Choroid plexus epithelial cell (primary cell): ENCODE results near the gene HMOX2.

ENCODE experiments used
- DNase-seq: peaks from one replicate; pipeline ENCODE4 v3.0.0-alpha.2; 2010; ENCODE audit warnings: low read depth
- H3K4me3 ChIP-seq: 2 replicates; pipeline ENCODE4 v1.5.1; 2011; ENCODE audit warnings: low read depth, mild to moderate bottlenecking, control low read depth, low read length, moderate library complexity
- TF ChIP-seq, protein P1 (sequence below): conservative IDR thresholded peaks from 2 replicates; pipeline ENCODE4 v1.5.1; 2011; ENCODE audit warnings: low read depth, mild to moderate bottlenecking, control low read depth, inconsistent platforms, low read length, moderate library complexity

Gene HMOX2

DNA sequence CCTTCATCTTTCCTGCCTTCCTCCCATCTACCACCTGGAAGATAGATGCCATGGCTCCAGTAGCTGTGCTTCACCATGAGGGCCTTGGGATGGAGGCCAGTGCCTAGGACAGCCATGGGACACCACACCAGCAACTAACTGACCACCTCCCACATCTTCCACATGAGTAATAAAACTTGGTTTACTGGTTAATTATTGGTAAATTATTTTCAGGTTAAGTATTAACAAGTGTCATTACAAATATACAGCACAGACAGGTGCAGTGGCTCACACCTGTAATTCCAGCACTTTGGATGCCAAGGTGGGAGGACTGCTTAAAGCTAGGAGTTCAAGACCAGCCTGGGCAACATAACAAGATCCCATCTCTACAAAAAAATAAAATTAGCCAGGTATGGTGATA, 48.4 kb downstream of the HMOX2 start:
- TF ChIP-seq, protein P1, sequence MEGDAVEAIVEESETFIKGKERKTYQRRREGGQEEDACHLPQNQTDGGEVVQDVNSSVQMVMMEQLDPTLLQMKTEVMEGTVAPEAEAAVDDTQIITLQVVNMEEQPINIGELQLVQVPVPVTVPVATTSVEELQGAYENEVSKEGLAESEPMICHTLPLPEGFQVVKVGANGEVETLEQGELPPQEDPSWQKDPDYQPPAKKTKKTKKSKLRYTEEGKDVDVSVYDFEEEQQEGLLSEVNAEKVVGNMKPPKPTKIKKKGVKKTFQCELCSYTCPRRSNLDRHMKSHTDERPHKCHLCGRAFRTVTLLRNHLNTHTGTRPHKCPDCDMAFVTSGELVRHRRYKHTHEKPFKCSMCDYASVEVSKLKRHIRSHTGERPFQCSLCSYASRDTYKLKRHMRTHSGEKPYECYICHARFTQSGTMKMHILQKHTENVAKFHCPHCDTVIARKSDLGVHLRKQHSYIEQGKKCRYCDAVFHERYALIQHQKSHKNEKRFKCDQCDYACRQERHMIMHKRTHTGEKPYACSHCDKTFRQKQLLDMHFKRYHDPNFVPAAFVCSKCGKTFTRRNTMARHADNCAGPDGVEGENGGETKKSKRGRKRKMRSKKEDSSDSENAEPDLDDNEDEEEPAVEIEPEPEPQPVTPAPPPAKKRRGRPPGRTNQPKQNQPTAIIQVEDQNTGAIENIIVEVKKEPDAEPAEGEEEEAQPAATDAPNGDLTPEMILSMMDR = no peak
- no peak overlapping the region for H3K4me3 ChIP-seq
- no peak for DNase-seq

DNA sequence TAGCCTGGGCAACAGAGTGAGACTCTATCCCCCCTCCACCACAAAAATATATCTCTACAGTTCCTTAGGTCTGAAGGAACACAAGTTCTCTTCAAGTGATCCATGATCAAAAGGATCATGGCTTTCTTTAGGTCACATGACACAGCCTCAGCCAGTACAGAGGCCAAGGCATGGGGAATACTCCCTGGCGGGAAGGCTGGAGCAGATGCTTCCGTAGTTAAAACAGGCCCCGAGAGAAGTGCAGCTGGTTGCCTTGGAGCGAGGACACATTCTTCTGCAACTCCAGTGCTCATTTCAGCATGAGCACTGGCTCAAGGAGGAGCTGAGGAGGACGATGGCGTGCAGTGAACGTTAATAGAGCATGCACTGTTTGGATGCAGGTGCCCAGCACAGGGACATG, 48.9 kb downstream of the HMOX2 start:
- TF ChIP-seq, protein P1 = no peak
- no peak for DNase-seq
- no peak overlapping the region for H3K4me3 ChIP-seq

DNA sequence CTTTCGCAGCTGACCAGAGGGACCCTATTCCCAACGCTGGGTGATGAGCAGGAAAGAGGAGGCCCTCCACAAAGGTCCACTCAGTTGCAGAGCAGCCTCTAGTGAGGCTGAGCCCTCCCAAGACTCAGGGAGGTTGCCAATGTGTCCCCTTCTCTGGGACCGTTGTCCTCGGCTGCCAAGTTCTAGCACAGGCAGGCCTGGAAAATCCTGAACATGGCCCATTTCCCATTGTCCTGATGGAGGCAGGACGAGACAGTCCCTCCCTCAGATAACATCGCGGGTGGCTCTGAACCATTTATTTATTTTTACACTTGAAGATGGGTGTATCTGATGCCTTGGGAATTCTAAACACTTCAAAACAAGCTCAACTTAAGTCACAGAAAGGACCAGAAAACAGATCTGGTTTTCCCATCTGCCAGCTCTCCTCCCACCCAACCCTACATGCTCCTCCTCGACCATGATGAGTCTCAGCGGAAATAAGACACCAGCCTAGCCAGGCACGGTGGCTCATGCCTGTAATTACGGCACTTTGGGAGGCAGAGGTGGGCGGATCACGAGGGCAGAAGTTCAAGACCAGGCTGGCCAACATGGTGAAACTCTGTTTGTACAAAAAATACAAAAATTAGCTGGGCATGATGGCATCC, 49.6 kb downstream of the HMOX2 start:
- TF ChIP-seq, protein P1 = no peak
- no peak for DNase-seq
- H3K4me3 ChIP-seq = no peak overlapping the region

DNA sequence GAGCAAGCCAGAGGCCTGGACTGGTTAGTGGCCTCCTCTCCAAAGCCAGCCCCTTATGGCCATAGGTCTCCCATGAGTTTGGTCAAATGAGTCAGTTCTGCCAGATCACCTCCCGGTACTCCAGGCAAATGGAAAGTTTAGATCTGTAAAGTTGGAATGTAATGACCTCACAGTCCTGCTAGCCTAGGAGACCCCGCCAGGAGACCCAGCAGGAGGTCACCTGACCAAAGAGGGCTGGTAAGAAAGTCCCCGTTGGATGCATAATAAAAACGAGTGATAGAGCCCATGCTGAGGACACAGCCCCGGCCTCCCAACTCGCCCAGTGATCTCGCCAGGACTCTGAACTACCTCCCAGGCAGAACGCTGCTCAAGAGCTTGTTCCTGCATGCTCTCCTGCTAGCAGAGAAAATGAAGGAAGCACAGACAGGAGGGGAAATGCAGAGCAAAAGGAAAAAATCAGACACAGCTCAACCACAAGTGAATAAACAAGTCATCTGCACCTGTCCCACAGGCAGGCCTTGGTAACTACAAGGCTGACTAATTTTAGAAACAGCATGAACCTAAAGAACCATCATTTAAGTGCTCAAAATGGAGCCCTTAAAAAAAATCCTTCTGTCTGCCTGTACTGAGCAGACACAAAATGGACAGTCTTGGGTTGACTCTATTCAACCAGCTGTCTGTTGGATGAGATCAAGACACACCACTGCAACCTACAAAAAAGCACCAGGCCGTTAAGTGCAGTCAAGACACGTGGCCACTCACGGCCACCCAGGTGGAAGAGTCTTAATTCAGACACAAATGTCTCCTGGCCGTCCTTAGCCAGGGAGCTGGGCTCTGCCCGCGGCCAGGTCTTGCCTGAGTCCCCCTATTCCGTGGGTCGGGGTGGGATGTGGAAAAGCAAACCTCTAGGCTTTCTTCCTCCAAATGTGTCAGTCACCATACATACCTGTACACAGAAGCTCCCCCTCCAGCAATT, 53.2 kb downstream of the HMOX2 start:
- no peak overlapping the region for H3K4me3 ChIP-seq
- DNase-seq = peak; percentile 62
- TF ChIP-seq, protein P1 = no peak

DNA sequence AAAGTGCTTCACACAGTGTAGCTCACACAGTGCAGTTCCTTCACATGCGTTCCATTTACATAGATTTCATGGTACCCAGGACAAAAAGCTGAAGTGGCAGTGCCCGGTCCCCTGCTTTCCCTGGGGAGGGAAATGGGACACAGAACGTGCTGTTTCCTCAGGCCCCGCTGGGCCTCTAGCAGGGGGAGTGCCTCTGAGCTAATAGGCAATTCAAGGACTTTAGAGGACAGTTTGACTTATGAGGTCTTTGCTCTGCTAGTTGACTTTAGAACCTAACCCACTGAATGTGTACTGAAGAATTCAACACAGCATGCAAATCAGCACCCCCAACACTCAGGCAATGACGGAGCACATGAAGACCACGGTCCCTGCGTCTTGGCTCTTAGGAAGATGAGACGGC, 55.6 kb downstream of the HMOX2 start:
- TF ChIP-seq, protein P1 = no peak
- DNase-seq = no peak
- no peak overlapping the region for H3K4me3 ChIP-seq

DNA sequence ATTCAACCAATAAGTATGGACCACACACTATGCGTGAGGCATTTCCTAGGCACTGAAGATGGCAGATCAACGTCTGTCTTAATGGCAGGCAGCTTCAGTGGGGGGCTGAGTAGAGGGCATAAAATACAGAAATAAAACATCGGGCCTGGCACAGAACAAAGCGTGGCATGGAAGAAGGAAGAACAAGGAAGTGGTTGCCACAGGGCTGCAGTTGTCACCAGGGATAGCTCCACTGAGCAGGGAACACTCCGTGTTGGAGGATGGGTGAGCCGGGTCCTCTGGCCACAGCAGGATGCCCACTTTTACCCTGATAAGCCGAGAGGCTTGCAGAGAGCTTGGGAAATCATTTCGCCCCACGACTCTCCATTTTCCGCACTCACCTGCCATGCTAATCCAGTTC, 56.0 kb downstream of the HMOX2 start:
- H3K4me3 ChIP-seq = no peak overlapping the region
- DNase-seq = no peak
- TF ChIP-seq, protein P1 = no peak
